HK-2 (cell line): ENCODE data around the gene TMCO4.
"Not testable (repeated sequence)": the region's sequence is repeated elsewhere in the genome, so short reads cannot be mapped to it uniquely, and the experiment has no call there.

Source experiments
- DNase-seq: peaks from one replicate; pipeline ENCODE4 v3.0.0-alpha.2; 2018; ENCODE audit not compliant: unreplicated experiment

TMCO4 gene

DNA sequence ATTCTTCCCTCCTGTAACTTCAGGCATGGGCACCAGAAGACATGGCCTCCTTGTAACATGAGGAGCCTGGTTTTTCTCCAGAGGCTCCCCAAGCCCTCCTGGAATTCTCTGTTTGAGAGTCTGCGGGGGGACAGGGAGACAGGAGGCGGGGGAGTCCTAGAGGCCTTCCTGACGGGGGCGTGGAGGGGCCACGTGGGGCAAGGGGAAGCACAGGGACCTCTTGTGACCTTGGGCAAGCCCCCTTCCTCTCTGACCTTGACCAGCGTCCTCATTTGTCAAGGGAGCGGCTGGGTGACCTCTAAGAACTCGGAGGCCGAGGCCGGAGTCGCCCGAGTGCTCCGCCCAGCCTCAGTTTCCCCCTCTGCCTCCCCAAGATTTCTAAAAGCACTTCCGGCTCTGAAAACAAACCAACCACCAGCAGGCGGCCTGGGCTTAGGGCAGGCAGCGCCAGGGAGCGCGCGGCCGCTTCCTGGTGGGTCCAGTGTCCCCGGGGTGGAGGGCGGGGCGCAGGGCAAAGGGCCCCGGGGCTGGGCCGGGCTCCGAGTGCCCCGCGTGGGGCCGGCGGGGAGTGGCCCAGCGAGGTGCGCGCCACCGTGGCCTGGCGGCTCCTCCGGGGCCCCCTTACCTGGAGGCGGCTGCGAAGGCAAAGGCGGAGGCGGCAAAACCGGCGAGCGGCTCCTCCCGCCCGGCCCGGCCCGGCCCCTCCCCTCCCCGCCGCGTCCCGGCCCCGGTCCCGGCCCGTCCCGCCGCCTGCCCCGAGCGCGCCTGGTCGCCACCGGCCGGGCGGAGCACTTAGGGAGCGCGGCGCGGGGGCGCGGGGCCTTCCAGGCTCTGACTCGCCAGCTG is at the start of gene TMCO4:
Gene TMCO4 (minus strand): TSS at position 687 of the 846 bp plus-strand sequence. CDS start 19,158 bp downstream, outside the sequence.
- DNase-seq = peak; percentile 72

DNA sequence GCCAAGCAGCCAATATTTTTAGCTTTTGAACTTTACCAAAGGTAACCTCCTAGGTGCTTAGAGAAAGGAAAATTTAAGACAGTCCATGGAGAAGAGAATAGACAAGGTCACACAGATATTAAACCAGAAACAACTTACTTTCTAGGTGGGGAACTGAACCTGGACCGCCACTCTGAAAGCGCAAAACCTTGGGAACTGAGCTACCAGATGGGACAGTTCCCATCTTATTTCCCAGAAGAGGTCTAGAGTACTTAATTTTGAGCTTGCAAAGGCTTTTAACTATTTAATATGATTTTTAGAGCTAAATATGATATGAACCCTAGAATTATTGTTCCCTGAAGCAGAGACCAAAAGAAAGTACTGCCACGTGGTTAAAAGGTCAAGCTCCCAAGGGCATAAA is 49.6 kb upstream of the TMCO4 start:
- not testable (repeated sequence) for DNase-seq

DNA sequence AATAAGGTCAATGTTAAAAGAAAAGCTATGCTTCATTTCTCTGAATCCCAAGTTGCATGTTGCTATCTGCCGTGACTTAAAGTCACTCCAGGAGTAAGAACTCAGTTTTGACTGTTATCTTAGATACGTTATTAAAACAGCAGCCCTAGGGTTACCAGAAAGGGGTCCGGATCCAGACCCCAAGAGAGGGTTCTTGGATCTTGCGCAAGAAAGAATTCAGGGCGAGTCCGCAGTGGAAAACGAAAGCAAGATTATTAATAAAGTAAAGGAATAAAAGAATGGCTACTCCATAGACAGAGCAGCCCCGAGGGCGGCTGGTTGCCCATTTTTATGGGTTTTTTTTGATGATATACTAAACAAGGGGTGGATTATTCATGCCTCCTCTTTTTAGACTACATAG is 47.6 kb upstream of the TMCO4 start:
- not testable (repeated sequence) for DNase-seq

DNA sequence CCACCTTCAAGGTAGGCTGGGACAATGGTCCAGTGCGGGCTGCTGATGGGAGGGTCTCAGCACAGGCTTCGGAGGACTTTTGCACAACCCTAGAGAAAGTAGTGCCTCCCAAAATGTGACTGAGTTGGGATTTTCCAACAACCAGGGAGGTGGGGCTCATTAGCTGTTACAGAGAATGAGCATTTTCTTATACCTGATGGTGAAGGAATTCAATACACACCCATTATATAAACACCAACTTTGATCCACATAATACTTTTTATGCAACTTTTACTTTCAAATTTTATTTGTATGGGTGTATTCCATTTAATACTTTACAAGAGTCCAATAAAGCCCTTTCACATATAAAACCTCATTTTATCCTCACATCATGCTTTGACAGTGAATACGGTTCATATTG is 46.6 kb upstream of the TMCO4 start:
- DNase-seq = no peak

DNA sequence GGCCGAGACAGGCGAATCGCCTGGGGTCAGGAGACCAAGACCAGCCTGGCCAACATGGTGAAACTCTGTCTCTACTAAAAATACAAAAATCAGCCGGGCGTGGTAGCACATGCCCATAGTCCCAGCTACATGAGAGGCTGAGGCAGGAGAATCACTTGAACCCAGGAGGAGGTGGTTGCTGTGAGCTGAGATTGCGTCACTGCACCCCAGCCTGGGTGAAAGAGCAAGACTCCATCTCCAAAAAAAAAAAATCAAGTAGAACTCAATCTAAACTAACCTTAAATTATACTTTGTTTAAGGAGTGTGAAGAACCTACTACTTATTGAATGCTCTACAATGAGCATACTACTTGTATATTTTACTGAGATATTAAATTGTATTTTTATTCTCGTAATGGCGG is 45.8 kb upstream of the TMCO4 start:
- no peak for DNase-seq

DNA sequence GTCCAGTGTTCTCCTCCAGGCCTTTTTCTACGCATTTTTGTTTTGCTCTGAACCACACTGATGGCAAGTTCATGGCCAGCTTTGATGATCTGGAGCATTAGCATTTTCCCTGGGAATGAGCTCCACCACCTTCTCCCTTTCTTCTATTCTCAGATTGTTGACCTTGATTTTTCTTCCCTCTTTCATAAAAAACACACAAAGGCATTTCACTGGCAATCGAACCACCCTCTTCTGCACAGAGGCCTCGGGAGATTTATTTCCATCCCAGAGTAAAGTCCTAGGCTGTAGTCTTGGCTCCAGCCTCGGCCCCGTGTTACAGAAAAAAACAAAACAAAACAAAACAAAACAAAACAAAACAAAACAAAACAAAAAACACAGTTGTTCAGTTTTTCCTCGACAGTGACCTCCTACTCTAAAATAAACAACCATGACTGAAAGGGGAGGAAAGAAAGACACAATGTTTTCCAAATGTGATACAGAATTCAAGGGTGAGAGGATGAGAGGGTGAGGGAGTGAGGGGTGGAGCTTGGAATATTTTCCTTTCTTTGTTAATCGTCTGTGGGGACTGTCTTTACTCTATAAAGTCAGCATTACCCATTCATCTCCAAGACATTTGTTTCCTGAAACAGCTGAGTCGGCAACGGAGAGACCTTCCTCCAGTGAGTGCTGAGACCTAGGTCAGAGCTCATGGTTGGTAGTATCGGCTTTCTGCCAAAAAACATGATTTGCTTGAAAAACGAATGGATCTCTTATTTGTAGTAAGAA is 45.2 kb upstream of the TMCO4 start:
- no peak for DNase-seq

DNA sequence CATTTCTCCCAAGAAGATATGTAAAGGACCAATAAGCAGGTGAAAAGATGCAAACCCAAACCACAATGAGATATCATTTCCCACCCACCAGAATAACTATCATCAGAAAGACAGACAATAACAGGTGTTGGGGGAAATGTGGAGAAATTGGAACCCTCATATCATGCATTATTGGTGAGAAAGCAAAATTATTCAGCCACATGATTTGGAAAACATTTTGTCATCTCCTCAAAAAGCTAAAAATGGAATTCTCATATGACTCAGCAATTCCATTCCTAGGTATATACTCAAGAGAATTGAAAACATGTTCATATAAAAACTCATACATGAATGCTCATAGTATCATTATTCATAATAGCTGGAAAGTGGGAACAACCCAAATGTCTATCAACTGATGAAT is 40.5 kb upstream of the TMCO4 start:
- no peak for DNase-seq

DNA sequence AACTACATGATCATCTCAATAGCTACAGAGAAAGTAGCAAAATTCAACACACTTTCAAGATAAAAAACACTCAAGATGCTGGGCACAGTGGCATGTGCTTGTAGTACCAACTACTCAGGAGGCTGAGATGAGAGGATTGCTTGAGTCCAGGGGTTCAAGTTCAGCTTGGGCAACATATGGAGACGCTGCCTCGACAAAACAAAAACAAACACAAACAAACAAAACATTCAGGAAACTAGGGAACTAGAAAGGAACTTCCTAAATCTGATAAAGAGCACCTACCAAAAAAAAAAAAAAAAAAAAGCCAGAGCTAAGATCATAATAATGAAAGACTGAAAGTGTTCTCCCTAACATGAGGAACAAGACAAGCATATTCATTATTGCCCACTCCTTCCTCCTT is 38.1 kb upstream of the TMCO4 start:
- DNase-seq = no peak

DNA sequence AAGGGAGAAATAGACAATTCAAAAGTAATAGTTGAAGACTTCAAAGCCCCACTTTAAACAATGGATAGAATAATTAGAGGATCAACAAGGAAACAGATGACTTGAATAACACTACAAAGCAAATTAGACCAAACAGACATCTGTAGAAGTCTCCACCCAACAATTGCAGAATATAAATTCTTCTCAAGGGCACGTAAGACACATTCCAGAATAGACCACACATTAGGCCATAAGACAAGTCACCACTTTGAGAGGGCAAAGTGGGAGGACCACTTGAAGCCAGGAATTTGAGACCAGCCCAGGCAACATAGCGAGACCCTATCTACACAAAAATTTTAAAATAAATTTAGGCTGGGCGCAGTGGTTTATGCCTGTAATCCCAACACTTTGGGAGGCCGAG is 35.9 kb upstream of the TMCO4 start:
- no peak for DNase-seq

DNA sequence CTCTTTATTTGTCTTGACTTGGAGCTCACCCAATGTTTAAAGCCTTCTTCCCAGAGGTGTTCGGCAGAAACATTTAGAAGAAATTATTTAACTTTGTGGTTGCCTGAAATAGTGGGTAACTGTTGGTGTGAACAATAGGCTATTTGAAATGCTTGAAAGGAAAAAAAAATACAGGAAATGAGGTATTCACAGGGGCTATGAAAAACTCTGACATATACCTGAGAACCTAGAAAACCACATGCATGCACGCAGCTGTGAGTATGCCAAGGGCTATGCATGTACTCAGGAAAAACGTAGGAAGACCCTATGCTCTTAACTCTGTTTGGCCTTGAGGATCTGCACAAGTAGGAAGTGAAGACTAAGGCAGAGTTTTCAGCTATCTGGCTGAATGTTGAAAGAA is 31.7 kb upstream of the TMCO4 start:
- no peak for DNase-seq

DNA sequence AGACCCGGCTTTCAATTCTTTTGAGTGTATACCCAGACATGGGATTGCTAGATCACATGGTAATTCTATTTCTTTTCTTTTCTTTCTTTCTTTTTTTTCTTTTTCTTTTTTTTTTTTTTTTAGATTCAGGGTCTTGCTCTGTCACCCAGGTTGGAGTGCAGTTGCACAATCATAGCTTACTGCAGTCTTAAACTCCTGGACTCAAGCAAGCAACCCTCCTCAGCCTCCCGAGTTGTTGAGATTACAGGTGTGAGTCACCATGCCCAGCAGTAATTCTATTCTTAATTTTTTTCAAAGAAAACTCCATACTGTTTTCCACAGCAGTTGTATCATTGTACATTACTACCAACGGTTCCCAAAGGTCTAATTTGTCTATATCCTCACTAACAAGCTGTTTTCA is 28.8 kb upstream of the TMCO4 start:
- no peak for DNase-seq

DNA sequence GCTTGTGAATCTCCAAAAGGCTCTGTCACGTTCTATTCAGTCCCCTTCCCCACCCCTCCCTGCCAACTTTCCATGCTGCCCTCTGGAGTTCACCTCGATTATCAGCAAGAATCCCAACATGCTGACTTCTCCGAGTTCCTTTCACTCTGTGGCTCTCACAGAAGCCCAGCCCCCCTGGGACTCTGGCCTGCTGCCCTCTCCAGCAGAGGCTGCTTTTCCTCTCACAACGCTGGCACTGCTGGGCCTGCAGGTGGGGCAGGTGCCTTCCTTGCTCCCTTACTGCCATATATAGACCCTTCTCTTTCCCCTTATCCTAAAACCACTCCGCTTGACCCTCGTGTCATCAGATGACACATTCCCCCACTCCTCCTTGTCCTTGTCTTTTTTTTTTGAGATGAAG is 25.6 kb upstream of the TMCO4 start:
- no peak for DNase-seq

DNA sequence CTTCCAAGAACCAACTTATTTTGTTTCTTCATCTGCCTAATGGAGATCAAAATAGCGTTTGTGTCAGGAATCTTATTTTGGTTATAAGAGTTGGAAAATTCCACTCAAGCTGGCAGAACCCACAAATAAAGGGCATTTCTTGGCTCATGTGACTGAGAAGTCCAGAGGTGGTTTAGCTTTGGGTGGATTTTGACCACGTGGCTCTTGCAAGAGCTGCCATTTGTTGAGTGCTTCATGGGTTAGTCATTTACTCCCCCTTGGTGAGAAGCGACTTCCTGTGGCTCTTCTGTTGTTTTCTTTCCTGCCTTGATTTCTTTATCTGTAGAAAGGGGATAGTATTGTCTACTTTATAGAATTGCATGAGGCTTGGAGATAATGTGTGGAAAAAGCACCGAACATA is 24.8 kb upstream of the TMCO4 start:
- no peak for DNase-seq

DNA sequence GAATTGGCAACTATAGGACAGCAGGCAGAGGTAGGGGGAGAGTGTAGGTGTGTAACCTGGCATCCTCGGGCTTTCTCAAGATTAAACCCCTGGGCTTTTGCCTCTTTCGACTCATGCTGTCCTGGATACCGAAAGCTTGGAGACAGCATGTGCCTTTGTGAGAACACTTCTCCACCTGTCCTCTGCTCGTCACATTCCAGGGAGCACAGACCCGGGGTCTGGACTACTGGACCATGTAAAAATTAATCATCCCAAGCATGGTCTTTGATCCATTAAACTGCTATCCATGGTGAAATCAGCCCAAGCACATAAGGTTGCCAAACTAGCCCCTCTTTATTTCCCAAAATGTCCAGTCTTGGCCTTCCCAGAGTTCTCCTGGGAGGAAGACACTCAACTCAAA is 24.3 kb upstream of the TMCO4 start:
- DNase-seq = no peak

DNA sequence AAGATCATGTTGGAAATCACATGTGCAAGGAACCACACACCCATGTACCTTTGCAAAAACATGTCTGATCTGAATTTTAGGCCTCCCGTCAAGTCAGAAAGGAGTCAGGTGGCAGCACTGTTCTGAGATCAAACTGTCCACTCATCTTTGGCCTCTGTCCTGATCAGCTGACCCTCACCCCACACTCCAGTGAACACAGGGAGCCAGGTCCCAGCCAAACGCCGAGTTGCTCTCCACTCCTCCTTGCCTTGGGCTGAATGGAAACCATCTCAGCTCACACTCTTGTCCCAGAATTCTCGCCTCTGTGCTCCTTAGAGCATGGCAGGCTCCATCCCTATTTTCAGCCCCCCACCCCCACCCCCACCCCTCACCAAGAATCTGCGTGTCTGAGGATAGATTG is 20.0 kb upstream of the TMCO4 start:
- DNase-seq = no peak

DNA sequence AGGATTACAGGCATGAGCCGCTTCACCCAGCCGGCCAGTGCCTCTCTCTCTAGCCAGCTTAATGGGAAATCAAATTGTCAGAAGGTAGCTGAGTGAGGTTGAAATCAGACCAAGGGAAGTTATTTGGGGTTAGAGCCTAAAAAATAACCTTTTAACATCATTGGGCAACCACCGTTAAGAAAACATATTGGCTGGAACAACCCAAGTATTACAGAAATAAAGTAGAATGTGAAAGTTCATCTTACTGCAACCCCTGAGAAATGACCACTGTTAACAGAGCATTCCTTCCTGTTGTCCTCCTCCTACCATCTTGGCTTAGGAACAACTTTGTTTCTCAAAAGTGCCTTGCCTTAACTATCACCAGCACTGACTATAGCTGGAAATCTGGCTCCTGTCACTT is 18.6 kb upstream of the TMCO4 start:
- DNase-seq = no peak

DNA sequence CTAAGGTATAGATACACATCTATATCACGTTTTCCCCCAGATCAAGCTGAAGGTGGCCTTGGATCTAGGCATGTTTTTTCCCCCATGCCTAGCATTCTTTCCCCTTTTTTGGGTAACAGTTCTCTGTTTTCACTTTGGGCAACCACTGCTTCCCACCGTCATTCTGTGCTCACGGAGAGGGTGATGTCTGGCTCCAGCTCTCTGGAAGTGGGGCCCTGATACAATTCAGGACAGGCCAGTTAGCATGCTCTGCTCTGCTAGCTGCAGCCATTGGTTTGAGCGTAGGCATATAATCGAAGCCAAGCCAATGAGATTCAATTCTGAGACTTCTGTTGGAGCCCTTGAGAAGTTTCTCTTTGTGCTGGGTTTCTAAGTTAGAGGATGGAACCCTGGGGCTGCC is 17.4 kb upstream of the TMCO4 start:
- no peak for DNase-seq

DNA sequence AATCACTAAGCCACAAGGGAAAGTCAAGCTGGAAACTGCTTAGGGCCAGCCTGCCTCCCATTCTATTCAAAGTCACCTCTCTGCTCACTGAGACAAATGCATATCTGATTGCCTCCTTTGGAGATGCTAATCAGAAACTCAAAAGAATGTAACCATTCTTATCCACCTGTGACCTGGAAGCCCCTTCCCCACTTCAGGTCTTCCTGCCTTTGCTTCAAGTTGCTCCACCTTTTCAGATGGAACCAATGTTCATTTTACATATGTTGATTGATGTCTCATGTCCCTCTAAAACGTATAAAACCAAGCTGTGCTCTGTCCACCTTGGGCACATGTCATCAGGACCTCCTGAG is 17.0 kb upstream of the TMCO4 start:
- not testable (repeated sequence) for DNase-seq

DNA sequence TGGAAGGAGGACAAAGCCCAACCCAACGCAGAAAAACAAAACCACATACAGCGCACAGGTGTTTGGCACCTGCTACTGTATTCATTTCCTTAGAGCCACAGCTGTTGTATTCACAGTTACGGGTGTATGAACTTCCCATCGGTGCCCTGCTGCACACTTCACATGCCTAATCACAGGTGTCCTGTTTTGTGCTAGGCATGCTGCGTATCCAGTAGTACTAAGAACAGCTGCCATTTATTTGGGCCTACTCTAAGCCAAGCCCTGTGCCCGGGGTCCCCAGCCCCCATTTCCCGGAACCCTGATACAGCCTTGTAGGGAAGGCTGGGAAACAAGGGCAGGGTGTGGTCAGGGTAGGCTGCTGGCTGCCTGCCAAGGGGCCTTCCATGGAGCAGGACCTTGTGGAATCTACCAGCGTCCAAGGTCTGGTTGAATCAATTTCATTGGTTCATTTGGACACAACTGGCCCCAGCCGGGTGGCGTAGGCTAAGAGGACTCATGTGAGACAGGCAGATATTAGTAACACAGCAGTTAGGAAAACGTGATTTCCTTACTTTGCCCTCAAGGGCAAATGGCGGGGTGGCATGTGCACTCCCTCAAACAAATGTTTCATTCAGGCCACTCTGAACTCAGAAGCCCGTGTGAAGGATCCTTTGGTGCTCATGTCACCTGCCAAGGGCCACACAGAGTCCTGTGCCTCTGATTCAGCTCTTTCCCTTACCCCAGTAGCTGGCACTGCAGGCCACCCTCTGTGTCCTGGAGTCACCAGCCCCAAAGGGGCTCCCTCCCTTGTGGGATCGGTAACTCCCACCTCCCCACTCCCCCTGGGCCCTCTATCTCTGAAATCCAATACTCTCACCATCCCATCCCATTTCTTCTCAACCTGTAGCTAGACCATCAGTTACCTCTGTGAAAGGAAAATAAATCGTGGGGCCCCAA is 16.4 kb upstream of the TMCO4 start:
- DNase-seq = no peak

DNA sequence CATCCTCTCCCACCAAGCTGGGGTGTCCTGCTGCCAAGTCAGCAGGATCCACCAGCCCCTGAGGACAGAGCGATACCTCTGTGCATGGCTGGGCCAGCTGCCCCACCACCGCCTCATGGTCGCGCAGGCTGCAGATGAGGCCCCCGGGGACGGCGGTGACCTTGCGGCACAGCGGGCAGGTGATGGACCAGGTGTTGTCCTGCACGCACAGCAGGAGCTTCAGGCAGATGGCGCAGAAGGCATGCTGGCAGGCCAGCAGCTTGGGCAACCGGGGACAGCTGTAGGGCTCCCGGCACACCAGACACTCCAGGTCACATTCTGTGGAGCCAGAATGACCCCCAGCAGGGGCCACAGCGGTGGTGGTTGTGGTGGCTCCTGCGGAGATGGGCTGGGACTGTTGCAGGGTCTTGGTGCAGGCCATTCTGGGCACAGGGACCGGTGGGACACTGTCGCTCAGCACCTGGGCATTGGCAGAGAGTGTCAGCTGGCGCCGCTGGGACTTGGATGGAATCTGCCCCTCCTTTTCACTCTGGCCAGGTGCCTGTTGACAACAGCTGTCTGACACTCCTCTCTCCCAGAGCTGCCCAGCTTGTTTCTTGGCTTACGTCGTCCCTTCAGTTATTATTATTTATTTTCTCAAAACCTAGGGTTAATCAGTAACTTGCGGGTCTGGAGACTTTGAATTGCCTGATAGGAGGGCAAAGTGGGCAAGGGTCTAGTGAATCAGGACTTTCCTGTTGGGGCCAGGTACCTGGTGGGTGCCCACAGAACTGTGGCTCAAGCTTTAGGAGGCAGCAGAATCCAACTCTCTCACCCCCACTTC is 15.2 kb upstream of the TMCO4 start, which contains the start of gene RNF186:
Gene RNF186 (minus strand): TSS at position 603 of the 823 bp plus-strand sequence. CDS start 182 bp downstream, at position 421.
- no peak for DNase-seq

DNA sequence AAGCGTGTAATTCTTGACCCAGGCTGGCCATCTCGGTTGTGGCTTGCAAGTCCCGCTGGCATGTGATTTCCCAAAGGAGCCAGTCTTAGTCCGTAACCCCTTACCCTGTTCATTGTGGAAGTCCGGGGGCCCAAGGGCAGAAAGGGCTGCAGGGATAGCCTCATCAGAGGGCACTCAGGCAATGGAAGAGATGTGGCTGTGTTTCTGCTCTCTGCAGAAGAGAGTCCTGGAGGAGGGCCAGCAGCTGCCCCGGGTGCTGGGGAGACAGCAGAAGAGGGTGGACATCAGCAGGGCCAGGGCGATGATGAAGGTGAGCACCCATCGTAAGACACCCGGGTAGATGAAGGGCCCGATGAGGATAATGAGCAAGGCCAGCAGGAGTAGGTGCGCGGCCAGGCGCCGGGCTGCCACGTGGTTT is 14.5 kb upstream of the TMCO4 start:
- no peak for DNase-seq
